HG02798 (cell line): ENCODE data around the gene RNU6-9.
"Not testable (repeated sequence)": the region's sequence is repeated elsewhere in the genome, so short reads cannot be mapped to it uniquely, and the experiment has no call there.

Source experiments
- ATAC-seq: cut with Tn5 transposase; IDR thresholded peaks from one replicate; pipeline ENCODE4 v1.9.1; 2021; ENCODE audit warnings: mild to moderate bottlenecking; ENCODE audit not compliant: unreplicated experiment, poor library complexity

Gene RNU6-9

DNA sequence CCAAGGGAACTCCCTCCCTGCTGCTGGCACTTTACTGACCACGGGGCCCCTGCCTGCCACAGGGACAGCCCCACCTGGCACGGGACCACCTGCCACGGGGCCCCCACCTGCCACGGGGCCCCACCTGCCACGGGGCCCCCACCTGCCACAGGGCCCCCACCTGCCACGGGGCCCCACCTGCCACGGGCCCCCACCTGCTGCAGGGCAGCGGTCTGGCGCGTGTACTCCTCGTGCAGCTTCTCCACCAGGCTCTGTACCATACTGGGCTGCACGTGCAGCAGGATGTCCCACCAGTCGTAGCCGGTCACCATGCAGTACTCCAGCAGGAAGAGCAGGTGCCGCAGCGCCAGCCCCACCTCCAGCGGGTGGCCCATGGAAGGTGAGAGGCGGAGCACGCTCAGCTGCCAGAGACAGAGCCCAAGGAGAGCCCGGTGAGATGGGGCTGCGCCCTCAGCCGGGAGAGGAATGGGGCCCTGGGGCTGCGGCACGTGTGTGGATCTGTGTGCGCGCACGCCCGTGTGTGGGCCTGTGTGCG, 16.4 kb upstream of the RNU6-9 start:
- ATAC-seq, result no peak

DNA sequence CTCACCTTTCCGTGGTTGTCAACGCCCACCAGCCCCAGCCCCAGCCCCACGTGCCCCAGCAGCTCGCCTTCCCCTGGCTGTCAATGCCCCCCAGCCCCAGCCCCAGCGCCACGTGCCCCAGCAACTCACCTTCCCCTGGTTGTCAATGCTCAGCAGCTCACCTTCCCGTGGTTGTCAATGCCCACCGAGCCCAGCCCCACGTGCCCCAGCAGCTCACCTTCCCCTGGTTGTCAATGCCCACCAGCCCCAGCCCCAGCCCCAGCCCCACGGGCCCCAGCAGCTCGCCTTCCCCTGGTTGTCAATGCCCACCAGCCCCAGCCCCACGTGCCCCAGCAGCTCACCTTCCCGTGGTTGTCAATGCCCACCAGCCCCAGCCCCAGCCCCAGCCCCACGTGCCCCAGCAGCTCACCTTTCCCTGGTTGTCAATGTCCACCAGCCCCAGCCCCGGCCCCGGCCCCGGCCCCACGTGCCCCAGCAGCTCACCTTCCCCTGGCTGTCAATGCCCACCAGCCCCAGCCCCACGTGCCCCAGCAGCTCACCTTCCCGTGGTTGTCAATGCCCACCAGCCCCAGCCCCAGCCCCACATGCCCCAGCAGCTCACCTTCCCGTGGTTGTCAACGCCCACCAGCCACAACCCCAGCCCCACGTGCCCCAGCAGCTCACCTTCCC, 15.2 kb upstream of the RNU6-9 start:
- ATAC-seq, result not testable (repeated sequence)

DNA sequence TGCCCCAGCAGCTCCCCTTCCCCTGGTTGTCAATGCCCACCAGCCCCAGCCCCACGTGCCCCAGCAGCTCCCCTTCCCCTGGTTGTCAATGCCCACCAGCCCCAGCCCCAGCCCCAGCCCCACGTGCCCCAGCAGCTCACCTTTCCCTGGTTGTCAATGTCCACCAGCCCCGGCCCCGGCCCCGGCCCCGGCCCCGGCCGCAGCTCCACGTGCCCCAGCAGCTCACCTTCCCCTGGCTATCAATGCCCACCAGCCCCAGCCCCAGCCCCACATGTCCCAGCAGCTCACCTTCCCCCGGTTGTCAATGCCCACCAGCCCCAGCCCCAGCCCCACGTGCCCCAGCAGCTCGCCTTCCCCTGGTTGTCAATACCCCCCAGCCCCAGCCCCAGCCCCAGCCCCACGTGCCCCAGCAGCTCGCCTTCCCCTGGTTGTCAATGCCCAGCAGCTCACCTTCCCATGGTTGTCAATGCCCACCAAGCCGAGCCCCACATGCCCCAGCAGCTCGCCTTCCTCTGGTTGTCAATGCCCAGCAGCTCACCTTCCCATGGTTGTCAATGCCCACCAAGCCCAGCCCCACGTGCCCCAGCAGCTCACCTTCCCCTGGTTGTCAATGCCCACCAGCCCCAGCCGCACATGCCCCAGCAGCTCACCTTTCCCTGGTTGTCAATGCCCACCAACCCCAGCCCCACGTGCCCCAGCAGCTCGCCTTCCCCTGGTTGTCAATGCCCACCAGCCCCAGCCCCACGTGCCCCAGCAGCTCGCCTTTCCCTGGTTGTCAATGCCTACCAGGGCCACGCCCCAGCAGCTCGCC, 14.3 kb upstream of the RNU6-9 start:
- ATAC-seq, result not testable (repeated sequence)

DNA sequence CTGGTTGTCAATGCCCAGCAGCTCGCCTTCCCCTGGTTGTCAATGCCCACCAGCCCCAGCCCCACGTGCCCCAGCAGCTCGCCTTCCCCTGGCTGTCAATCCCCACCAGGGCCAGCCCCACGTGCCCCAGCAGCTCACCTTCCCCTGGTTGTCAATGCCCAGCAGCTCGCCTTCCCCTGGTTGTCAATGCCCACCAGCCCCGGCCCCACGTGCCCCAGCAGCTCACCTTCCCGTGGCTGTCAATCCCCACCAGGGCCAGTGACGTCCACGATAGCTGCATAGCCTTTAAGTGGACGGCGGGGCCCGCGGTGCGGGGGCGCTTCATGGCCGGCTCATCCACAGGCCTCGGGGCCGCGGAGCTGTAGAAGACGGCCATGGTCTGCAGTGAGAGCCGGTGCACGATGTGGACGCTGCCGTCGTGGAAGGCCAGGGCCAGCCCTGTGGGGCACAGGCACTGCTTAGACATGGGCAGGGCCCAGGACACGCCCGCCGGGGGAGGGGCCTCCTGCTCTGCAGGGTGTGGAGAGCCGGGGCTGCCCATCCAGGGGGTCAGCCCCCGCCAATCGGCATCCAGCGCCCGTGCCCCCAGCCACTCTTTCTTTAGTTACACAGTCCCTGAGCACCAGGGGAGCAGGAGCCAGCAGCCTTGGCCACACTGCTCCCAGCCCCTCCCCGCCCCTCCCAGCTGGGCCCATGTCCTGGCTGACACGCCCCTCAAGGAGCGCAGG, 13.4 kb upstream of the RNU6-9 start:
- no peak for ATAC-seq

DNA sequence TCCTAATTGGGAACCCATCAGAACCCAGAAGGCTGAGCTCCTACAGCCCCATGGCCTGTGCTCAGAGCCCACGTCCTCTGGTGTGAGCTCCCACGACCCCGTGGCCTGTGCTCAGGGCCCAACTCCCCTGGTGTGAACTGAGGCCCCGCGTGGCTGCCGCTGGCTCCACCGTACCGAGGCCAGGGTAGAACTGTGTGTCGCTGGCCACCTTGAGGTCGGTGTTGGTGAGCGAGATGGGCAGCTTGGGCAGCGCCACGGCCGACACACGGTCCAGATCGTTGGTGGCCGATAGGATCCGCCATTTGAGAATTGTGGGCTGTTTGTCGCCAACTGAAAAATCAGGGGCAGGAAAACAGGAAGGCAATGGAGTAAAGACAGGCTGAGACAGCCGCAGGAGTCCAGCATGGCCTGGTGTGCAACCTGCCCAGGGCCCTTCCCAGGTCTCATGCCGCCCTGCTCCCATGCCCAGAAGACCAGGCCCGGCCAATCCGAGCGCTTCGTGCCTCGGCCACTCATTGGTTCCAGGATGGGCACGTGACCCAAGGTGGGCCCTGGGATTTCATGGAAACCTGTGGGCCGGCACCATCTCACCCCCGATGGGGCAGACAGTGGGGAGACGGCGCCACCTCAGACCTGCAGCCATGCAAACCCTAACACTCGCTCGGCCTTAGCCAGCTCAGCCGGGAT, 11.8 kb upstream of the RNU6-9 start:
- no peak for ATAC-seq

DNA sequence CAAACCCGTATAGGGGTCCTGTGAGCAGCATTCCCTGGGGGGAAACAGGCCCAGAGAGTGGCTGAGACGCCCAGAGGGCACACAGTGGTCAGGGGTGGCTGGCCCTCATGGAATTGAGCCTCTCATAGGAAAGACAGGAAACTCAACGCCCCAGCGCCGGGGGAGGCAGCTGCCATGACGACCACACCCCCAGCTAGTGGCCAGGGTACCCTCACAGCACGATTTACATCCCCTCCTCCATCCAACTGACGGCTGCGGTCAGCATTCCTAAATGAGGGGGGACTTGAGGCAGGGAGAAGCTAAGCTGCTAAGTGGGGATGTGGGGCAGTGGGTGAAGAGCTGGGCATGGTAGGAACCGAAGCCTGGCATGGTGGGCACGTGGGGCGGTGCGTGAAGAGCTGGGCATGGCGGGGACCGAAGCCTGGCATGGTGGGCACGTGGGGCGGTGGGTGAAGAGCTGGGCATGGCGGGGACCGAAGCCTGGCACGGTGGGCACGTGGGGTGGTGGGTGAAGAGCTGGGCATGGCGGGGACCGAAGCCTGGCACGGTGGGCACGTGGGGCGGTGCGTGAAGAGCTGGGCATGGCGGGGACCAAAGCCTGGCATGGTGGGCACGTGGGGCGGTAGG, 10.3 kb upstream of the RNU6-9 start:
- ATAC-seq, result no peak

DNA sequence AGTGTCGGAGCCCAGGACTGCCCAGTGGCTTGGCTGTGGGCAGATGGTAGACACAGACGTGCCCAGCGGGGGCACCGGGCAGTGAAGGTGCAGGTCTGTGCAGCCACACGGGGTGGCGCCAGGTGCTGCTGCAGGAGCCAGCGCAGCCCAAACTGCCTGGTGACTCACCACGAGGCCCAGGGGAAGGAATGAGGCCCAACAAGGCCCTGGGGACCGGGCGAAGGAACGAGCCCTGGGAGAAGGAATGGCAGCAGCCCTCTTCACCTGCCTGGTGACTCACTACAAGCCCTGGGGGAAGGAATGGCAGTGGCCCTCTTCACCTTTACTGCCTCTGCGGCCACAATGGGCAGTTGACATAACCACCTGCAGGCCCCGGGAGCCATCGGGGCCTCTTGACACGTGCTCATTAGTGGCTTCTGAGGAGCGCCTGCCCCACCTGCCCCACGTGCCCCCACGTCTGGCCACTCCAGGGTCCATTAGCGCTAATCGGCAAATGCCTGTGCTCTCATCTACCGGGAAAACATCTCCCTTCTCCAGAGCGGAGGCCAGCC, 9.5 kb upstream of the RNU6-9 start:
- no peak for ATAC-seq

DNA sequence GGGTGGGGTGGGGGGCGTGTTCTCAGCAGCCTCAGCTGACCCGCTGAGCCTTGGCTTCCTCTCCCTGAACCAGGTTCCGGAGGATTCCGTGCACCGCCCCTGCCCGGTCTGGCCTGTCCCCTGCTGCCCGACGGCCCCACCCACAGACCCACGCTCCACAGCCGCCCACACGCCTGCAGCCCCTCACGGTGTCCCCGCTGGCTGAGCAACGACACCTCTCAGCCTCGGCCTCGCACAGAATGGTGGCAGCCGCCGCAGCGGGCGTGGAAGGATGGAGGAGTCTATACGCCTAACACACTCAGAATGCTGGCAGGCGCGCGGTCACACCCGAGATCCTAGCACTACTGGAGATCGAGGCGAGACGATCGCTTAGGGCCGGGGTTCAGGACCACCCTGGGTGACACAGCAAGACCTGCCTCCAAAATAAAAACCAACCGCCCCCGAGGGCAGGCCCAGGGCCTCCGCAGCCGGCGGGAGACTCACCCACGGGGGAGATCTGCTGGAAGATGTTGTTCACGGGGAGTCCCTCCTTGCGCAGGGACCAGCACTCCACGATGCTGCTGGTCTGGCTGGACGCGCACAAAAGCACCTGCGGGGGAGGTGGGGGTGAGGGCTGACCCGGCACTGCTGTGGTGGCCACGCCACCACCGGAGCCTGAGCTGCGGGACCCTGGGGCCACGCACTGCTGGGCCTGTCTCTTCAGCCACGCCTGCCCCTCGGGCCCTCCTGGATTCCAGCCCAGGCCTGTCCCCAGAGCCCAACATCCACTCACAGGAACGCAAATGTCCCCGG, 8.7 kb upstream of the RNU6-9 start:
- no peak for ATAC-seq

DNA sequence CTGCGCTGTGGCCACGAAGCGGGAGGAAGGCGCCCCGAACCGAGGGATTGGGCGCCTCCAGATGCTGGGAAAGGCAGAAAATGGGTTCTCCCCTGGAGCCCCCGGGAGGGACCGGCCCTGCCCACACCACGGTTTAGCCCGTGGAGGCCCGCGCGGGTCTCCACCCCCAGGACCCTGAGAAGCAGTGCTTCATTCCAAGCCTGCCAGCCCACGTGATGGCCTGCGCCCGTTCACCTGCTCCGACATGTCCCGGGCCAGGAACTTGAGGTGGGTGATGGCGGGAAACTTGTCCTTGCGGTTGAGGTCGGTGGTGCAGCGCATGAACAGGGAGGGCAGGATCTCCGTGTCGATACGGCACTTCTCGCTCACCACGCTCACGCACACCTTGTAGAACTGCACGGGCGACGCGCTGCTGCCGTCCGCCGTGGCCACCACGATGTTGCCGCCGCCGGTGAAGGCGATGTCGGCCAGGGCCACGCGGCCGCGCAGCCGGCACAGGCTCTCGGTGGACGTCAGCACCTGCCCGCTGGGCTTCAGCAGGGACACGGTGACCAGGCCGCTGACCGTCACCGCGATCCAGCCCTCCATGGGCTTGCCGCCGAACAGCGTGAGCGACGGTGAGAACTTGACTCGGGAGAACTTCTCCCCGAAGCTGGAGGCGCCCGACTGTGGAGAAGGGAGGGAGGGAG, 7.6 kb upstream of the RNU6-9 start:
- no peak for ATAC-seq

DNA sequence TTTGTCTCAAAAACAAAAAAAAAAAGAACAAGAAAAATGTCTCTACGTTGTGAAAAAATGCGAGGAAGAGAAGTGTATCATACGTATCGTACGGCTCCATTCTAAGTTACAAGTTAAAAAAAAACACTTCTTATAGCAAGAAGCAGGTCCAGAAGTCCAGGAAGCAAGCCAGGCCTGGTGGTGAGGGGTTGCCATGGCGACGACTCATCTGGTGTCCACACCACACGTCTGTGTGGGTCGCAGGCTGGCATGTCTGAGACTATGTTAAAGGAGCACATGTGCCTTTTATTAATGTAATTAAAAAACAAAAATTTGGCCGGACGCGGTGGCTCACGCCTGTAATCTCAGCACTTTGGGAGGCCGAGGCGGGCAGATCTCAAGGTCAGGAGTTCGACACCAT, 6.2 kb upstream of the RNU6-9 start:
- no peak for ATAC-seq

DNA sequence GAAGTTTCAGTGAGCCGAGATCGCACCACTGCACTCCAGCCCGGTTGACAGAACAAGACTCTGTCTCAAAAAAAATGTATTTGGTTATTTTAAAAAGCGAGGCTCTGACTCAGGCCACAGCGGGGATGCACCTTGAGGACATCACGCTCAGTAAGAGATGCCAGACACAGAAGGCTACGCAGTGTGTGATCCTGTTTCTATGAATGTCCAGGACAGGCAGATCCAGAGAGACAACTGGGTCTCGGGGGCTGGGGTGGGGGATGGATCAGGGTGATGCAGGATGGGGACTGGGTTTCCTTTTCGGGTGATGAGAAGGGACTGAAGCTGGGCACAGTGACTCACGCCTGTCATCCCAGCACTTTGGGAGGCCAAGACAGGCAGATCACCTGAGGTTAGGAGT, 5.7 kb upstream of the RNU6-9 start:
- no peak for ATAC-seq

DNA sequence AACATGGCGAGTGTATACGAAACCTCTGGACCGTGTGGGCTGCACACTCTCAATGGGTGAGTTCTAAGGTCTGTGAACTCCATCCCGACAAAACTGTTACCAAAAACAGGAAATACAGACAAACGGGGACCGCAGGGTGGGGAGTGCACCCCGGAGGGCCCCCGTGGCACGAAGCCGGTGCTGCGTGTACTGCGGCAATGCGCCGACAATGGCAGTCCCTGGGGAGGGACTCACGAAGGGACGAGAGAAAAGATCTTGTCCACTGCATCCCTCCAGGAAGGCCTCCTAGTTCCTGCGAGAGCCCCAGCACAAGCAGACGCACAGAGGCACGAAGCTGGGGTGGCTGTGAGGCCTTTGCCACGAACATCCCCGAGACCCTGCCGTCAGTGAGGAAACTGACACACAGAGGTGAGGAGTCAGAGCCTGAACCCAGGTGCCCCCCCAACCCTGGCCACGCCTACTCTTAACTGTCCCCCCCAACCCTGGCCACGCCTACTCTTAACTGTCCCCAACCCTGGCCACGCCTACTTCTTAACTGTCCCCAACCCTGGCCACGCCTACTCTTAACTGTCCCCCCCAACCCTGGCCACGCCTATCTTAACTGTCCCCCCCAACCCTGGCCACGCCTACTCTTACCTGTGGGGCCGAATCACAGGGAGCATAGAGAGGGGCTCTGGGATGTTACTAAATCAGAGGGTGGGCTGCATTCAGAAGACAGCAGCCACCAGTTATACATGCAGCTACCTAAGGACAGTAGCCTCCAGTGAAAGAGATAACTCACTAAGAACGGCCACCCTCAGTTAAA, 4.5 kb upstream of the RNU6-9 start:
- ATAC-seq, result no peak

DNA sequence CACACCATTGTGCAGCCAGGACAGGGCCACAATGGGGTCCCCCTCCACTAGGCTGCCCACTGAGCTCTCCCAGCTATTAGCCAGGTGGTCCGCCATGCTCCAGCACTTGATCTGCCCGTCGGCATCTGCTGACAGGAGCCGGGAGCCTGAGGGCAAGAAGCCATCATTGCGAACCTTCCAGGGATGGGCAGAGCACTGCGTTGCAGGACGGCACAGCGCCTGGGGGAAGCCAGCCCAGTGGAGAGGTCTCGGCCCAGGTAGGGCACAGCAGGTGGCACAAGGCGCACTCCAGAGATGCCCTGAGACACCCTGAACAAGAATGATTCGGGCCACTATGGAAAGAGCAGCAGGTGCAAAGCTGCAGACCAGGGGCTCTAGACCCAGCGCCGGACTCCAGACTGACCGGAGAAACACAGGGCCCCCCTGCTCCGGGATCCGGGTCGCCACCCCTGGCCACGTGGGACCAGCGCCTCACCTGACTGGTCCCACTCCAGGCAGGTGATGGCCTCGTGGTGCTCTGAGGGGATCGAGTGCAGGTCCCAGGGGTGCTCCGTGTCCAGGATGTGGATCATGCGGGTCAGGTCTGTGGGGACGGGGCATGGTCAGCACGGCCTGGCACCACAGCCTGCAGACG, 3.5 kb upstream of the RNU6-9 start:
- no peak for ATAC-seq

DNA sequence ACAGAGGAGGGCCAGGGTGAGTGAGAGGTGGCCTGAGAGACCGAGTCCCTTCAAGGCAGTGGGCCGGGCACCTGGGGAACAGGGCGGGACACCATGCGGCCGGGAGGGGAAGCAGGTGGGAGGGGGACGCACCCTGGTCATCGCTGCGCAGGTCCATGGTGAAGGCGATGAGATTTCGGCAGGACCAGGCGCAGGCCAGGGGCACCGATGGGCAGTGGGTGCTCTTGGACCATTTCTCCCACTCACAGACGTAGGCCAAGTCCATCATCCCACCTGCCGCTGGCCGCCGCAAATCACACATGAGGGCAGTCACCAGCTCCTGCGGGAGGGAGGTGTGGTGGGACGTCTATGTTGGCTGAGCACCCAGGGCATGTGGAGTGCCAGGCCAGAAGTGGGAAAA, 2.5 kb upstream of the RNU6-9 start:
- no peak for ATAC-seq

DNA sequence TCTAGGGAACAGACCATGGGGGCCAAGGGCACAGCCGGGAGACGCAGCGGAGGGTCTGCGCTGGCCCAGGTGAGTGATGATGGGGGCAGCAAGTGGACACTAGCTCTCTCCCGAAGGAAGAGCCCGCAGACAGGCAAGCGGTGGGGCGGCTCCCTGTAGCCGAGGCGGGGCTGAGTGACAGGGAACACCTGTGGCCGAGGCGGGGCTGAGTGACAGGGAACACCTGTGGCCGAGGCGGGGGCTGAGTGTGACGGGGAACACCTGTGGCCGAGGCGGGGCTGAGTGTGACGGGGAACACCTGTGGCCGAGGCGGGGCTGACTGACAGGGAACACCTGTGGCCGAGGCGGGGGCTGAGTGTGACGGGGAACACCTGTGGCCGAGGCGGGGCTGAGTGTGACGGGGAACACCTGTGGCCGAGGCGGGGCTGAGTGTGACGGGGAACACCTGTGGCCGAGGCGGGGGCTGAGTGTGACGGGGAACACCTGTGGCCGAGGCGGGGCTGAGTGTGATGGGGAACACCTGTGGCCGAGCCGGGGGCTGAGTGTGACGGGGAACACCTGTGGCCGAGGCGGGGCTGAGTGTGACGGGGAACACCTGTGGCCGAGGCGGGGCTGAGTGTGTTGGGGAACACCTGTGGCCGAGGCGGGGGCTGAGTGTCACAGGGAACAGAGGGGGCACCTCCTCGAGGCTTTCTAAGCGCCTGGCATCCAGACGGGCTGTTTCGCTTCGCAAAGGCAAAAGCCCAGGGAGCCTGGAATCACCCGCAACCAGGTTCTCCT, 1.7 kb upstream of the RNU6-9 start:
- not testable (repeated sequence) for ATAC-seq

DNA sequence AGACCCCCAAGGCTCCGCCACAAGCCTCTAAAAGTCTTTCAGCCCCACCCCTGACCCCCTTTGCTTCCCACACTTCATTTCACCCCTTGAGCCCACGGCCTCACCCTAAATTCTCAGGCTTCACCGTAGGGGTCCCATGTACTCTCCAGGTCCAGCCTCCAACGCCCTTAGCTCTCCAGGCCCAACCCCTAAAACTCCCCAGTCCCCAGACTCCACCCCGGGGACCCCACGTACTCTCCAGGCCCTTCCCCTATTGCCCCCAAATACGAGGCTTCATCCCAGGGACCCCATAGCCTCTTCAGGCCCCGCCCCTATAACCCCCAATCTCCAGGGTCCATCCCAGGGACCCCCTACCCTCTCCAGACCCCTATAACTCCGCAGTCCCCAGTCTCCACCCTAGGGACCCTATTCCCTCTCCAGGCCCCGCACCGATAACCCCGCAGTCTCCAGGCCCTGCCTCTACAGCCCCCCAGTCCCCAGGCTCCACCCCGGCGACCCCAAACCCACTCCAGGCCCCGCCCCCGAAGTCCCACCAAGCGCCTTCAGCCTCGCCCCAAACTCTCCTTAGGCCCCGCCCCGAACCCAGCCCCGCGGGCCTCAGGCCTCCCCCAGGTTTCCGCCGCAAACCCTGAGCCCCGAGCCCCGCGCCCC, 916 bp upstream of the RNU6-9 start:
- no peak for ATAC-seq
